Measurements from ENCODE around the gene RAPGEF2. TPM values are rescaled to one million over a fixed set of nuclear protein-coding genes. Genes with fewer than 3 reads are reported as not detected.

RAPGEF2 gene
- total RNA-seq, 1 experiment from 2014 or later = 37.1 TPM

DNA sequence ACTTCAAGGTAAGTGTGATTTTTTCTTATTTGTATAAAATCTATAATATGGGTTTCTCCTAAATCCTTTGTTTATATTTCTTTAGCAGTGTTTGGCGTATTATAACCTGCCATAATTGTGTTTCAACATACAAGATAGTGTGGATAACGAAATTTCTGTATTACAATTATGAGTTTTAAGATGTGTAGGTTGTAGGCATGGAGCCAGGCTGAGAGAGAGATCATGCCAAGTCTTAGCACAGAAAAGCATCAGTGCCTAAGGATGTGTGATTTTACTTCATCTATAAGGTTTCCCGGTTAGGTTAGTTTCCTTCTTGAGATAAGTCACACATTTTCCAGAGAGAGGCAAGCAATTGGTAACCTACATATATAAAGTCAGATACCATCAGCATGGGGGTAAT is 161.2 kb downstream of the RAPGEF2 start:
- Histone ChIP-seq H2BK20ac (ENCODE audit: low read depth, low read length, poor library complexity, severe bottlenecking) (no peak overlapping the region), H4K91ac (ENCODE audit: insufficient read length, low read depth, low read length) (no peak overlapping the region), H4K5ac (ENCODE audit: insufficient read length, low read depth, low read length) (no peak overlapping the region), H3K23ac (ENCODE audit: insufficient read length, low read depth, low read length) (no peak overlapping the region), H3K4me1 (ENCODE audit: insufficient read depth, low read length) (peaks cover 5% of the 10 kb centered on the region; the same call in 1 of the 2 replicates), H2AFZ (ENCODE audit: low read length) (no peak overlapping the region), H2BK12ac (ENCODE audit: insufficient read length, low read depth, low read length) (no peak overlapping the region), H3T11ph (ENCODE audit: low read length) (no peak overlapping the region), H2AK5ac (ENCODE audit: insufficient read length, low read length) (no peak overlapping the region), H3K56ac (ENCODE audit: insufficient read length, low read depth, low read length) (no peak overlapping the region), H2BK120ac (ENCODE audit: low read depth, low read length, poor library complexity, severe bottlenecking) (no peak overlapping the region), H3K23me2 (ENCODE audit: insufficient read length, low read depth, low read length, poor library complexity, severe bottlenecking) (no peaks in the 10 kb centered on the region), H3K18ac (ENCODE audit: insufficient read length, low read depth, low read length) (no peak overlapping the region), H3K27me3 (ENCODE audit: insufficient read depth, low read length) (no peaks in the 10 kb centered on the region), H3K4ac (ENCODE audit: low read depth, low read length) (no peak overlapping the region), H2BK15ac (ENCODE audit: low read depth, low read length) (no peak overlapping the region), H3K79me2 (ENCODE audit: insufficient read depth, low read length) (no peaks in the 10 kb centered on the region), H3K27ac (ENCODE audit: insufficient read length, low read depth, low read length) (no peak overlapping the region), H3K14ac (ENCODE audit: insufficient read depth, low read length) (no peak overlapping the region), H2BK5ac (ENCODE audit: insufficient read length, low read length) (no peak overlapping the region), H4K8ac (replicated peaks; ENCODE audit: insufficient read length, low read depth, low read length) (no peak overlapping the region), H3K79me1 (ENCODE audit: insufficient read depth, low read depth, low read length, poor library complexity, severe bottlenecking) (no peaks in the 10 kb centered on the region), H3K9me3 (ENCODE audit: control insufficient read depth, low read depth, low read length) (no peaks in the 10 kb centered on the region), H3K4me2 (ENCODE audit: insufficient read depth, insufficient read length, low read length) (no peak overlapping the region), H3K9ac (ENCODE audit: extremely low read depth, insufficient read length, low read length) (no peak overlapping the region), H4K20me1 (ENCODE audit: control insufficient read depth, insufficient read depth, insufficient read length) (no peaks in the 10 kb centered on the region)
- no peak overlapping the region for H3K4me3 Mint-ChIP-seq
- no CpG with 5 or more reads among the region's 3 CpGs for WGBS (ENCODE audit: extremely low coverage, insufficient read length, low lambda C conversion rate)
- H3K27ac Mint-ChIP-seq = no peak overlapping the region
- H3K4me1 Mint-ChIP-seq = peaks cover 11 to 12% of the 10 kb centered on the region in 2 experiments
- no peak for DNase-seq
- no peaks in the 10 kb centered on the region; a peak in 1 of 7 replicates for H3K36me3 Mint-ChIP-seq (ENCODE audit: insufficient read depth in 1 of 3, low read depth in 3 of 3)
- TF ChIP-seq, protein P1, sequence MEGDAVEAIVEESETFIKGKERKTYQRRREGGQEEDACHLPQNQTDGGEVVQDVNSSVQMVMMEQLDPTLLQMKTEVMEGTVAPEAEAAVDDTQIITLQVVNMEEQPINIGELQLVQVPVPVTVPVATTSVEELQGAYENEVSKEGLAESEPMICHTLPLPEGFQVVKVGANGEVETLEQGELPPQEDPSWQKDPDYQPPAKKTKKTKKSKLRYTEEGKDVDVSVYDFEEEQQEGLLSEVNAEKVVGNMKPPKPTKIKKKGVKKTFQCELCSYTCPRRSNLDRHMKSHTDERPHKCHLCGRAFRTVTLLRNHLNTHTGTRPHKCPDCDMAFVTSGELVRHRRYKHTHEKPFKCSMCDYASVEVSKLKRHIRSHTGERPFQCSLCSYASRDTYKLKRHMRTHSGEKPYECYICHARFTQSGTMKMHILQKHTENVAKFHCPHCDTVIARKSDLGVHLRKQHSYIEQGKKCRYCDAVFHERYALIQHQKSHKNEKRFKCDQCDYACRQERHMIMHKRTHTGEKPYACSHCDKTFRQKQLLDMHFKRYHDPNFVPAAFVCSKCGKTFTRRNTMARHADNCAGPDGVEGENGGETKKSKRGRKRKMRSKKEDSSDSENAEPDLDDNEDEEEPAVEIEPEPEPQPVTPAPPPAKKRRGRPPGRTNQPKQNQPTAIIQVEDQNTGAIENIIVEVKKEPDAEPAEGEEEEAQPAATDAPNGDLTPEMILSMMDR (conservative IDR thresholded peaks at IDR 0.05) = no peak
- no peaks in the 10 kb centered on the region for H3K9me3 Mint-ChIP-seq
- H3K27me3 Mint-ChIP-seq (ENCODE audit: low read depth) = no peaks in the 10 kb centered on the region; the same call in 1 of the 2 replicates
